Gastroesophageal sphincter (tissue), 3 donors: ENCODE results near the gene ARHGAP5.

Experiments used
- CTCF ChIP-seq, 4 experiments: fragments of 200-600 bp in 2 of 4; fragments of 450-650 bp in 2 of 4; sonication (generic) in 1 of 4; IDR thresholded peaks; one replicate each; pipeline ENCODE4 v1.5.1; 2017 to 2019; ENCODE audit warnings: antibody characterized with exemption in 4 of 4, mild to moderate bottlenecking in 2 of 4, moderate library complexity in 2 of 4
- EP300 ChIP-seq: sonication (generic); formaldehyde crosslinking; IDR thresholded peaks from one replicate; pipeline ENCODE4 v1.6.1; 2017; ENCODE audit warnings: antibody characterized with exemption, mild to moderate bottlenecking
- POLR2A ChIP-seq, 2 donors: fragments of 450-650 bp; IDR thresholded peaks; one replicate each; pipeline ENCODE4 v1.6.1; 2017; ENCODE audit warnings: antibody characterized with exemption in 2 of 2, mild to moderate bottlenecking in 2 of 2, moderate library complexity in 1 of 2

GRCh38 chr14:32038876-32039275 lies 38.2 kb upstream of the ARHGAP5 start:
- TF ChIP-seq EP300 (no peak), CTCF (IDR thresholded peaks at IDR 0.05) (no peak), POLR2A (IDR thresholded peaks at IDR 0.05) (no peak)
